Sigmoid colon (tissue), 3 donors: Measurements from ENCODE around the gene C2CD4B.

ENCODE experiments used
- CTCF ChIP-seq, 4 experiments: fragments of 450-650 bp in 3 of 4; fragments of 200-600 bp in 1 of 4; IDR thresholded peaks; one replicate each; pipeline ENCODE4 v1.5.1; 2016 to 2019; ENCODE audit warnings: antibody characterized with exemption in 4 of 4, mild to moderate bottlenecking in 3 of 4, moderate library complexity in 2 of 4
- POLR2A ChIP-seq, 2 donors: fragments of 450-650 bp; IDR thresholded peaks; one replicate each; pipeline ENCODE4 v1.6.1; 2016; ENCODE audit warnings: antibody characterized with exemption in 2 of 2, mild to moderate bottlenecking in 2 of 2, moderate library complexity in 2 of 2

GRCh38 chr15:62147149-62147548 is 17.9 kb downstream of the C2CD4B start:
- TF ChIP-seq CTCF (IDR thresholded peaks at IDR 0.05), result no peak
- TF ChIP-seq POLR2A (IDR thresholded peaks at IDR 0.05), result no peak
